HG02678 (cell line): Measurements from ENCODE around the gene OSTN.

Experiments used
- ATAC-seq: cut with Tn5 transposase; IDR thresholded peaks from one replicate; pipeline ENCODE4 v1.9.1; 2021; ENCODE audit warnings: mild to moderate bottlenecking, moderate library complexity; ENCODE audit not compliant: unreplicated experiment

The OSTN gene

DNA sequence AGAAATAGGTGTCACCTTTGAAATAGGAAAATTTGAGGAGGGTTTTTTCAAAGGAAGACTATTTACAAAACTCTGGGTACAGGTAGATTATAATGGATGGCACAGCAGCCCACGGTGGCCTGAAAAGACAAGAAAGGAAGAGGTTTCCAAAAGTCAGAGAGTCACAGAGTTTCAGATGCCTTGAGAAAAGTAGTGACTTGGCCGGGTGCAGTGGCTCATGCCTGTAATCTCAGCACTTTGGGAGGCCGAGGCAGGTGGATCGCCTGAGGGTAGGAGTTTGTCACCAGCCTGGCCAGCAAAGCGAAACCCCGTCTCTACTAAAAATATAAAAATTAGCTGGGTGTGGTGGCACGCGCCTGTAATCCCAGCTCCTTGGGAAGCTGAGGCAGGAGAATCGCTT lies 35.2 kb downstream of the OSTN start:
- ATAC-seq, result no peak

DNA sequence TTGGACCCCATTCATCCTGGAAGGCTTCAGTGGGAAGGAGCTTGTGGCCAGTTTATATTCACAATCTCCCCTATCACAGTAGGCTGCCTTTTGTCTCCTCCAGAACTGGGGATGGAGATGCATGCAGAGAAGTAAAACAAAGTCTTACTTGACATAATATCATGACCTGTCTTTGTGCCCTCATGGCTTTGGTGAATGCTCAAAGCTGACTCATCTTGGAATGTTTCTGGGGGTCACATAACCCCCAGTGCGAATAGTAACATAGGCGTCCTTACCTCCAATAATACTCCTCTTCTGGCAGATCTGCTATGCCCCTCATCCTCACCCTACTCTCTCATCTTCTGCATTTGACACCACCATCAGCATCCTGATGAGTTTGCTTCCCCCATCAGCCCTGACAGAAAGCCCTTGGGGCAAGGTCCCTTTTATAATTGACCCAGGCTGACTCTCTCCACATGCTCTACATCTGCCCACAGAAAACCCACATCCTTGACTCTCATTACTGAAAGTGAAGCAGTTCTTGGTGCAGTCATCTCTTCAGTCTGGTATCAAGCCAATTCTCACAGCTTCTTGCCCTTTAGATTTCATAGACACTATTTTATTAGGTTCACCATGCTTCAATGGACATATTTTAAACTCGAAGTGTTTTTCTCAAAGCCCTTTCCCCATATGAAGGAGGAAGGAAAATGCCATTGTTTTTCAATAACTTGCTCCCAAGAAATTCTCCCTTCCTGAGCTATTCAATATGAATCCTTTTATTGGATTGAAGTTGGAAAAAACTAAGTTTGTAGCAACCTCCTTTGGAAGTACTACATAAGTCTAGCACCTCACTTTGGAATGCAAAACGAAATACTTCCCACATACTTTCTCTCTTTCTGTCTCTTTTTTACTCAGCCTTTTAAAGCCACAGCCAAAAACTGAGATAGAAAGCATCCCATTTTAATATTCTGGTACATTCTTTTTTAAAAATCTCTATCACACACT lies 36.6 kb downstream of the OSTN start:
- peak; percentile 99 for ATAC-seq

- no peak for ATAC-seq
Measured at GRCh38 chr3:191236646-191237045, 37.6 kb downstream of the OSTN start.

DNA sequence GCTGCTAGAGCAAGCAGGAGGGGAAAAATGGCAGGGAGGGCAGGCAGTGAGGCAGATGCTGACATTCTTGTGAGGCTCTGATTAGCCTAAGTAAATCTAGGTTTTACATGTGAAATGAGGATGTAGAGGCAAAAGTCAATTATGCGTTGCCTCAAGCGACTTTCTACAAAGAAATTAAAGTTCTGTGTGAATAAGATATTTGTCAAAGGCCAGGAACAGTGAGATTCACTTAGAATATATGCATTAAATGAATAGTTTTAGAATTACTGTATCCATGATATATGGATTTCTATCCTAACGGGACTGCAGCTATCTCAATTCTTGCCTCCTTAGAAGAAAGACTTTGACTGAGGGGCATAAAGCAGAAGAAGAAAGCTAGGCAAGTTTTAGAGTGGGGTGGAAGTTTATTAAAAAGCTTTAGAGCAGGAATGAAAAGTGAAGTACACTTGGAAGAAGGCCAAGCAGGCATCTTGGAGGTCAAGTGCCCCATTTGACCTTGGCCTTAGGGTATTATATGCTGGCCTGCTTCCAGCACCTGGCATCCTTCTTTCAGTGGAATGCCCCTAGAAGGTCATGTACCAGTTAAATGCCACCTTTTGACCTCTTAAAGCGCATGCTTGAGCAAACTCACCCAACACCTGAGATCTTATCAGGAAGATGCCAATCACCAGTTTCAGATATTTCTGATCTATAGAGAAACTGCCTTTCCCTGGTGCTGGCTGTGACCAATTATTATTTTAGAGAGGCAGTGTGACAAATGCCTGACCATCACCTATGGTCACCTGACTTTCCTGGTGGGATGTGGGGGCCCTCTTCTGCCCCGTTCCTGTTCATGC lies 38.2 kb downstream of the OSTN start:
- no peak for ATAC-seq

DNA sequence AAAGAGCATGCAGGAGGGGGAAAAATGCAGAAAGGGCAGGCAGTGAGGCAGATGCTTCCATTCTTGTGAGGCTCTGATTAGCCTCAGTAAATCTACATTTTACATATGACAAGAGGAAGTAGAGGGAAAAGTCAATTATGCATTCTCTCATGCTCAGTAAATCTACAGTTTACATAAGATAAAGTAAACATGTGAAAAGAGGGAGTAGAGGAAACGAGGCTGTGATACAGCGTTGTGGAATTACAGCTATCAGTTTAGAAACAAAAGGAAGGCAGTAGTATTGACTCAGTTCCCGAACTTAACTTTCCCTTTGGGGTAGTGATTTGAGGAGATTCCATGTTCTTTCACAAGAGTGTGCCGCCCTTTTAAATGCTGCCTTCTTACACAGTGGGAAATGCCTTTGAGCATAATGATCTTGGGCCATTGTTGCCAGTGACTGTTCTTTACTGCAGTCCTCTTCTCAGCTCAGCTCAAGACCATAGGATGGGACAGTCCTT lies 39.3 kb downstream of the OSTN start:
- ATAC-seq, result no peak

- ATAC-seq, result no peak
Measured at GRCh38 chr3:191239407-191240031, 40.5 kb downstream of the OSTN start.

DNA sequence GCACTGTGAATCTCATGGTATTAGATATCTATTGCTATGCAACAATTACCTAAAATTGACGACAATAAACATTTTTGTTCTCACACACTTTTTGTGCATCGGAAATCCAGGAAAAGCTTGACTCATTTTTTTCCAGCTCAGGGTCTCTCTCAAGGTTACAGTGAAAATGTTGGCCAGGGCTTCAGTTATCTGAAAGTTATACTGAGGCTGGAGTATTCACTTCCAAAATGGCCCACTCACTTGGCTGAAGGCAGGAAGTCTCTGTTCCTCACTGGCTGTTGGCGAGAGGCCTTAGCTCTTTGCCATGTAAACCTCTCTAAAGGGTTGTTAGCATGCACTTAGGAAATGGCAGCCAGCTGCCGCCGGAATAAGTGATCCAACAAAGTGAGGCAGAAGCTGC lies 41.4 kb downstream of the OSTN start:
- ATAC-seq, result no peak

DNA sequence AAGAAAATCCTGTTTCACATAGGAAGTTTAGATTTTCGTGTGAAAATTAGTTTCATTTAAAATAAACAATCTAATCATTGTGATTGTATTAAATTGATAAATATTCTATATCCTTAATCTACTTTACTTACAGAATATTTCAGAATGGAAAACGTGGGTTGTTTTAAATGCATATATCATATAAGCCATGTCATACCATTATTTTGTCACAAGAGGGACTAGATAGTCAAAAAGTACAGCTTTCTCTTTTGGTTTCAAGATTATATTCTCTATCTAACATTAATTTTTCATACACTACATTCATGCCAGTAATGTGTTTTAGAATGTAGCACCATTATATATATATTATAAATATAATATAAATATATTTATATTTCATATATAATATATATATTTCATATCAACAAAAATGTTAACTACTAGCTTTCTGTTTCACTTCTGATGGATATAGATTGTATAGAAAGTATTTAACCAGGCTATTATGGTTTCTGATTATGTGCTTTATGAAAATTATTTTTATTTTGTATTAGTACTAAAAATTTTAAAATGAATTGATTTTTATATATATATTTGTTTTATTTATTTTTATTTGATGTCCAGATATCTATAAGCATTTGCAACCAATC lies 45.3 kb downstream of the OSTN start:
- ATAC-seq, result no peak

DNA sequence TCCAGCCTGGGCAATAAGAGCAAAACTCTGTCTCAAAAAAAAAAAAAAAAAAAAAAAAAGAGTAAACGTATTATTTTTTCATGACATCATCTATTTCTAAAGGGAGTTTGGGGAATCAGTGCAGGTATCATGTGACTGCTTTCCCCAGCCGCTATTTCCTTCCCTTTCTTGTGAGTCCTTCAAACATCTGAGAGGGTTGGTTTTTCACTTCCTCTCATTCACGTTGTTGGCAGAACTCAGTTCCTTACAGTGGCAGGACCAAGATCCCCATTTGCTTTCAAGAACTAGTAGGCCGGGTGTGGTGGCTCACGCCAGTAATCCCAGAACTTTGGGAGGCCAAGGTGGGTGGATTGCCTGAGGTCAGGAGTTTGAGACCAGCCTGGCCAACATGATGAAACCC lies 47.0 kb downstream of the OSTN start:
- peak; percentile 78 for ATAC-seq

DNA sequence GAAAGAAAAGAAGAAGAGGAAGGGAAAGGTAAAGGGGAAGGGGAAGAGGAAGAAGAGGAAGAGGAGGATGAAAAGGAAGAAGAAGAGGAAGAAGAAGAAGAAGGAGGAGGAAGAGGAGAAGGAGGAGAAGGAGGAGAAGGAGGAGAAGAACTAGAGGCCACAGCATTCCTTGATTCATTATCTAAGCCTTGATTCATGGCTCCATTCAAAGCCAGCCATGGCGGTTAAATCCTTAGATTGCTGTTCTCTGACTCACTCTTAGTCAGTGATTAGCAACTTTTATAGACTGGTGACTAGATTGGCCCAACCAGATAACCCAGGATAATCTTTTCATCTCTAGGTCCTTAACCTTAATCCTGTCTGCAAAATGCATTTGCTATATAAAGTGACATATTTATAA lies 47.6 kb downstream of the OSTN start:
- ATAC-seq, result no peak

DNA sequence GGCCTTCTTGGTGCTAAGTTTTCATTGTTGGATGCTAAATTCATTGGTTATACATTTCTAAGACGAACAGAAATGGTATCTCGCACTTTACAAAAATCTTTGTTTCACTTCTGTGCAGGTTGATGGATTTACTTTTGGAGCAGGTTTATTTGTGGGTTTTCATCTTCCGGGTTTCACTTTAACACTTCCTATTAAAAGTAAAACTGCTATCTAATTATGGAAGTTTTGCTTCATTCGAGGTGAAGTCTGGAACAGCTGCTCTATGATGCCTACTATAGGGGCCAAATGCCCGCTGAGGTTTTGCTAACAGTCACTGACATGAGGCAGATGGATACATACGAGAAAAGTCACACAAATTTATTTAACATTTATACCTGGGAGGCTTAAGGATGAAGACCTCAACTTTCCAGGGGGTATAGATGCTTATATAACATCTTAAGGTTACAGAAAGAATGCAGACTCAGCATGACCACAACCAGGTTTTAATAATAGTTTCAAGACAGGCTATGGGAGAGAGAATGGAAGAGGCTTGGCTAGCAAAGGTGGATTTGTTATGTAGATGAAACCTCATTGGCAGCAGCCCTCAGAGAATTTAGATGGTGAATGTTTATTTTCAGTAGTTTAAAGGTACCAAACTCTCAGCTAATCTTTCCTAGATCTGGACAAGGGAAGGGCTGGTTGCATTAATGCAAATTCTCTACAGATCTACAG lies 54.2 kb downstream of the OSTN start:
- peak; percentile 46 for ATAC-seq

DNA sequence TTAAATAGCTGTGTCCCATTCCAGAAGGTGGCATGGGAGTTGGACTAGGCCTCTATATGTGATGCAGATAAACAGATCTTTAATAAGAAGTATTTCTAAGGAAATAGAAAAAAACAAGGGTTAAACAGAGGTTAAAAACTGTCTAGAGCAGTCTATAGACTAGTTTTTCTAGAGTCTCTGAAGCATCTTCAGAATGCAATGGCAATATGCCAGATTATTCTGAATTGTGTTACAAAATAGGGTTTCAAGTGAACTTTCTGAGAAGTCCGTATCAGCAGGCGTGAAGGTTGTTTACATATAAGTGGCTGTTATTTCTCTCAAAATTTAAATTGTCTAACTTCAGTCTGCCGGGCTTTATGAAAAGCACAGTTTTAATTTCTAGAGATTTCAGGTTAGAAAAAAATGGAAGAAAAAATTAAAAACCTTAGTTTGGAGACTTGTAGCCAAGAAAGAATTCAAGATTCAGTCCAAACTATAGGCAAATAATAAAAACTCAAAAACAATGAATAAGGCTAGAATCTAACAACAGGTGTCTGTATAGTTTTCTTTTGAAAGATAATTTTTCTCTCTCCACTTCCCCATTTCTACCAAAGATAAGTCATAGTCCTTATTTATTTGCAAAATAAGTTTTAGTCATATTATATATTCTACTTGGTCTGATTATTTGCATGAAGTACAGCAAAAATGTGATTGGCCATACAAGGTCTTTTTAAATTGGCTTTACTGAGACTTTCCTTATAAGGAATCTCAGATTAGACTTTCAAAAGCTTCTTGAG lies 55.2 kb downstream of the OSTN start:
- ATAC-seq, result peak; percentile 23

DNA sequence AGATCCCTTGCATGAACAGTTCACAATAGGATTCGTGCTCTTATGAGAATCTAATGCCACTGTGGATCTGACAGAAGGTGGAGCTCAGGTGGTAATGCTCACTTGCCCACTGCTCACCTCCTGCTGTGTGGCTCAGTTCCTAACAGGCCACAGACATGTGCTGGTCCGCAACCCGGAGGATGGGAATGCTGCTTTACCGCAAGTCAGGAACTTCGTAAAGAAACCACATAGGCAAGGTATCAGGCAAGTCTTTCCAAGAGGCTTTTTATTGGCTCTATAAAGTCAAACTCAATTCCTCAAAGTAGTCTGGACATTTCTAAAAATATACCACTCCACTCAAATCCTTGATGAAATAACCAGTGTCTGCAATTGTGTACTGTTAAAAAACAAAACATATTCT lies 56.1 kb downstream of the OSTN start:
- ATAC-seq, result no peak

GRCh38 chr3:191256405-191256804 lies 57.4 kb downstream of the OSTN start:
- ATAC-seq, result no peak

GRCh38 chr3:191257286-191257685 lies 58.2 kb downstream of the OSTN start:
- no peak for ATAC-seq

DNA sequence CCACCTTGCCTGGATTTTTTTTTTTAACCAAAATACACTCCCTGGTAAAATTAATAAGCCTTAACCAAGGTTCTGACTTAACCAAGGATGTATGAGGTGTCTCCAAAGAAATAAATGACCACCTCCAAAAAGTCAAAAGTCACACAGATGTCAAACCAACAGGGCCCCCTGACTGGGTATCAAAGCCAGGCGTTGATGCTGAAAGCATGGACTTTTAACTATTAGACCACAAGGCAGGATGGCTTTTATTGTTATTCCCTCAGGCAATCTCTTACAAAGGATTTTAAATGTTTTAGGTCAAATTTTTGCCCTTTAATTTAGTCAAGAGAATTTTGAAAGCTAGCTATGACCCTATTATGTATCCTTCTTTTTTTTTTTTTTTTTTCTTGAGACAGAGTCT lies 60.4 kb downstream of the OSTN start:
- ATAC-seq, result no peak

- no peak for ATAC-seq
Measured at GRCh38 chr3:191260431-191261303, 61.6 kb downstream of the OSTN start.

DNA sequence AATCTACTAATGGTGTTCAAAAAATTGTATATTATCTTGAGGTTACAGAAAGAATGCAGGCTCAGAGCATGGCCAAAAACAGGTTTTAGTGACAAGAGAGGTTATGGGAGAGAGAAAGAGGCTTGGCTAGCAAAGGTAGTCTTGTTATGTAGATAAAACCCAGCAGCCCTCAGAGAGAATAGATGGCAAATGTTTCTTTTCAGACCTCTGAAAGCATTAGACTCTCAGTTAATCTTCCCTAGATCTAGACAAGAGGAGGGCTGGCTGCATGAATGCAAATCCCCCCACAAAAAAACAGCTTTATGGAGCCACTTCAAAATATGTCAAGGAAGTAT lies 62.2 kb downstream of the OSTN start:
- ATAC-seq, result no peak

- ATAC-seq, result peak; percentile 58
Measured at GRCh38 chr3:191262650-191263049, 63.6 kb downstream of the OSTN start.
